Measurements from ENCODE around the gene POLH. TPM values are rescaled to one million over a fixed set of nuclear protein-coding genes. Genes with fewer than 3 reads are reported as not detected.

POLH gene
- total and polyA plus RNA-seq, 2 experiments from 2014 or later, result 5.8 to 7.9 TPM

DNA sequence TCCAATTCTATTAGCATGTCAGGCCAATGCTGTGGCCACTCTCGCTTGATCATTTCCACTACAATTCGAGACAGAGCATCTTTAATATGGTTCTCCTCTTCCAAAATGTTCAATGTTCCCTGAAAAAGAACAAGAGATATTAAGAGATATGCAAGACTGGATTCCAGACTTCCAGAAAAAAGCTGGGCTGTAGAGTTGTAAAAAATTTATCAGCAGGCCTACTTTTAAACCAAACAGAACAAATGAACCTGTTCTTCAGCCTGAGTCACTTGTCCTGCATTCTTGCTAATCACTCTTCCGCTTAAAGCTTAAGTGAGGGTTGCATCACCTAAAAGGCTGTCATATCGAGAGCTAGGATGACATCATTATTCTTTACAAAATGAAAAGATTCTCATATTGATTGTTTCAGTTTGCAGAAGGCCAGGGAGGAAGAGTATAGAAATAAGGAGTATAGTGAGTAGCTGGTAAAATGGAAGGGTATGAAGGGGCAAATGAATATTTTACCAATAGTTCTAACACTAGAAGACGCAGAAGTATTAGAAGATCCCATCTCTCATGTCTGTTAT is 5.0 kb upstream of the POLH start (continued):
- TF ChIP-seq, protein P1, sequence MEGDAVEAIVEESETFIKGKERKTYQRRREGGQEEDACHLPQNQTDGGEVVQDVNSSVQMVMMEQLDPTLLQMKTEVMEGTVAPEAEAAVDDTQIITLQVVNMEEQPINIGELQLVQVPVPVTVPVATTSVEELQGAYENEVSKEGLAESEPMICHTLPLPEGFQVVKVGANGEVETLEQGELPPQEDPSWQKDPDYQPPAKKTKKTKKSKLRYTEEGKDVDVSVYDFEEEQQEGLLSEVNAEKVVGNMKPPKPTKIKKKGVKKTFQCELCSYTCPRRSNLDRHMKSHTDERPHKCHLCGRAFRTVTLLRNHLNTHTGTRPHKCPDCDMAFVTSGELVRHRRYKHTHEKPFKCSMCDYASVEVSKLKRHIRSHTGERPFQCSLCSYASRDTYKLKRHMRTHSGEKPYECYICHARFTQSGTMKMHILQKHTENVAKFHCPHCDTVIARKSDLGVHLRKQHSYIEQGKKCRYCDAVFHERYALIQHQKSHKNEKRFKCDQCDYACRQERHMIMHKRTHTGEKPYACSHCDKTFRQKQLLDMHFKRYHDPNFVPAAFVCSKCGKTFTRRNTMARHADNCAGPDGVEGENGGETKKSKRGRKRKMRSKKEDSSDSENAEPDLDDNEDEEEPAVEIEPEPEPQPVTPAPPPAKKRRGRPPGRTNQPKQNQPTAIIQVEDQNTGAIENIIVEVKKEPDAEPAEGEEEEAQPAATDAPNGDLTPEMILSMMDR (conservative IDR thresholded peaks at IDR 0.05; ENCODE audit: low read depth in 2 of 2), result no peak
- TF ChIP-seq, protein P2, sequence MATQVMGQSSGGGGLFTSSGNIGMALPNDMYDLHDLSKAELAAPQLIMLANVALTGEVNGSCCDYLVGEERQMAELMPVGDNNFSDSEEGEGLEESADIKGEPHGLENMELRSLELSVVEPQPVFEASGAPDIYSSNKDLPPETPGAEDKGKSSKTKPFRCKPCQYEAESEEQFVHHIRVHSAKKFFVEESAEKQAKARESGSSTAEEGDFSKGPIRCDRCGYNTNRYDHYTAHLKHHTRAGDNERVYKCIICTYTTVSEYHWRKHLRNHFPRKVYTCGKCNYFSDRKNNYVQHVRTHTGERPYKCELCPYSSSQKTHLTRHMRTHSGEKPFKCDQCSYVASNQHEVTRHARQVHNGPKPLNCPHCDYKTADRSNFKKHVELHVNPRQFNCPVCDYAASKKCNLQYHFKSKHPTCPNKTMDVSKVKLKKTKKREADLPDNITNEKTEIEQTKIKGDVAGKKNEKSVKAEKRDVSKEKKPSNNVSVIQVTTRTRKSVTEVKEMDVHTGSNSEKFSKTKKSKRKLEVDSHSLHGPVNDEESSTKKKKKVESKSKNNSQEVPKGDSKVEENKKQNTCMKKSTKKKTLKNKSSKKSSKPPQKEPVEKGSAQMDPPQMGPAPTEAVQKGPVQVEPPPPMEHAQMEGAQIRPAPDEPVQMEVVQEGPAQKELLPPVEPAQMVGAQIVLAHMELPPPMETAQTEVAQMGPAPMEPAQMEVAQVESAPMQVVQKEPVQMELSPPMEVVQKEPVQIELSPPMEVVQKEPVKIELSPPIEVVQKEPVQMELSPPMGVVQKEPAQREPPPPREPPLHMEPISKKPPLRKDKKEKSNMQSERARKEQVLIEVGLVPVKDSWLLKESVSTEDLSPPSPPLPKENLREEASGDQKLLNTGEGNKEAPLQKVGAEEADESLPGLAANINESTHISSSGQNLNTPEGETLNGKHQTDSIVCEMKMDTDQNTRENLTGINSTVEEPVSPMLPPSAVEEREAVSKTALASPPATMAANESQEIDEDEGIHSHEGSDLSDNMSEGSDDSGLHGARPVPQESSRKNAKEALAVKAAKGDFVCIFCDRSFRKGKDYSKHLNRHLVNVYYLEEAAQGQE (IDR thresholded peaks at IDR 0.05; ENCODE audit: unreplicated experiment), result no peak
- TF ChIP-seq EZH2phosphoT487 (IDR thresholded peaks at IDR 0.05; ENCODE audit: unreplicated experiment) (no peak), ZNF331 (CRISPR knock-in tag; IDR thresholded peaks at IDR 0.05; ENCODE audit: low read depth) (no peak)

DNA sequence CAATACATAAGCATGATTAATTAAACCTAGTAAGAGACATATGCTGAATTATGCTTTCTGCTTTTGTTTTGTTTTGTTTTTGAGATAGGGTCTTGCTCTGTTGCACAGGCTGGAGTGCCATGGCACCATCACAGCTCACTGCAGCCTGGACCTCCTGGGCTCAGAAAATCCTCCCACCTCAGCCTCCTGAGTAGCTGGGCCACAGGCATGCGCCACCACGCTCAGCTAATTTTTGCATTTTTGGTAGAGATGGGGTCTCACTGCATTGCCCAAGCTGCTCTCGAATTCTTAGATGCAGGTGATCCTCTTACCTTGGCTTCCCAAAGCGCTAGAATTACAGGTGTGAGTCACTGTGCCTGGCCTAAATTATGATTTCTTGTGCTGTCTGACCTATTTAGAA is 4.0 kb upstream of the POLH start:
- Histone ChIP-seq H3K9me2 (ENCODE audit: insufficient read depth) (no peaks in the 10 kb centered on the region), H3K27ac (ENCODE audit: low read depth) (no peak overlapping the region), H4K20me1 (replicated peaks; ENCODE audit: insufficient read depth) (peaks cover 11% of the 10 kb centered on the region; the same call in 1 of the 2 replicates), H3K4me3 (no peak overlapping the region), H3K27me3 (ENCODE audit: insufficient read depth) (no peaks in the 10 kb centered on the region), H3F3A (replicated peaks; ENCODE audit: low read depth) (peaks cover 13% of the 10 kb centered on the region; the same call in 1 of the 2 replicates), H3K79me2 (replicated peaks; ENCODE audit: insufficient read depth) (peaks cover 48% of the 10 kb centered on the region), H3K4me1 (ENCODE audit: insufficient read depth) (peaks cover 9% of the 10 kb centered on the region), H3K36me3 (ENCODE audit: insufficient read depth) (peaks cover 63% of the 10 kb centered on the region), H3K4me2 (no peak overlapping the region), H2AFZ (no peak overlapping the region)
- H3K36me3 Mint-ChIP-seq (ENCODE audit: low read depth), result peaks cover 59% of the 10 kb centered on the region
- TF ChIP-seq EZH2 (IDR thresholded peaks at IDR 0.05; ENCODE audit: low read depth, unreplicated experiment) (no peak), NANOG (IDR thresholded peaks at IDR 0.05; ENCODE audit: borderline replicate concordance) (no peak)
- TF ChIP-seq, protein P2 (IDR thresholded peaks at IDR 0.05; ENCODE audit: unreplicated experiment), result no peak
- H3K27ac Mint-ChIP-seq, result no peak overlapping the region
- no peaks in the 10 kb centered on the region; the same call in 2 of the 3 replicates for H3K9me3 Mint-ChIP-seq
- H3K4me1 Mint-ChIP-seq, result peaks cover under 1% of the 10 kb centered on the region; the same call in 2 of the 3 replicates
- peaks cover 7% of the 10 kb centered on the region for H3K27me3 Mint-ChIP-seq (ENCODE audit: insufficient read depth, low read depth, poor library complexity)
- no peak for DNase-seq (ENCODE audit: low spot score)
- H3K4me3 Mint-ChIP-seq, result no peak overlapping the region
- no peak for ATAC-seq

All from GM23338 (cell line).